Measurements from ENCODE around the gene ZNF232. TPM values are rescaled to one million over a fixed set of nuclear protein-coding genes. Genes with fewer than 3 reads are reported as not detected.
A peak's percentile ranks its signal among the peaks of the same experiment; 100 is the strongest.

Gene ZNF232
- total and polyA plus RNA-seq, 2 of the 13 experiments (the other 11 are each of a cell fraction or from before 2014, with no cell fraction given) = 7.8 to 28.7 TPM

DNA sequence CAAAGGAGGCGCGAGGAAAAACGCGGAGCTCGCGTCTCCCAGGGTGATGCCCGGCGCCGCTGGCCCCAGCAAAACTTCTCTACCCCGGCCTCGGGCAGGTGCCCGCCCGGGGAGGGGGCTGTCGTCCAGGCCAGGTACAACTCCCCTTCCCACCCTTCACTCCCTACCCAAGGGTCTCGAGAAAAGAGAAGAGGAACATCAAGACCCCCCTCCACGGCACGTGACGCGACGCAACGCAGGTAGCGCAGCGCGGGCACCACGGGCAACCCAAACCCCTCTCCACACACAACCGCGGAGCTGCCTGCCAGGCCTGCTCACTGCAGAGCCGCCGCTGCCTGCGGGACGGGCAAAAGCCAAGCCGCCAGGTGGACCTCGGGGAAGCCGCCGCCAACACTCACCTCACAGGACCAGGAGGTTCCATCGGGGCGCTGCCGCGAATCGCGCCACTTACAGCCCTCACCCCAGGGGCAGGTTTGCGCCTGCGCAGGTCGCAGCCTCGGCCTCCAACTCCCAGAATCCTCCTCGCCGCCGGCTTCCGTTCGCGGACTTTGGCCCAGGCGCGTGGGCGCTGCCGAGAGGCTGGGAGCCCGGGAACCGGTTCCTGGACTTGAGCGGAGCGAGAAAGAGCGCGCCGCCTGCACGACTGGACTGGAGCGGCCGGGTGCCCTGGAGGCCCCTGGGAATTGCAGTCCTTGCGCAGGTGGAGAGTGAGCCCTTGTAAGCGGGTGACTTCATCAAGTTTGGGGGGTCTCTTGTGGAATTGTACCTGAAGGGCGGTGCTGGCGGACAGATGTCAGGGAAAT lies at the start of gene ZNF232 (continued):
- TF ChIP-seq, protein P1, sequence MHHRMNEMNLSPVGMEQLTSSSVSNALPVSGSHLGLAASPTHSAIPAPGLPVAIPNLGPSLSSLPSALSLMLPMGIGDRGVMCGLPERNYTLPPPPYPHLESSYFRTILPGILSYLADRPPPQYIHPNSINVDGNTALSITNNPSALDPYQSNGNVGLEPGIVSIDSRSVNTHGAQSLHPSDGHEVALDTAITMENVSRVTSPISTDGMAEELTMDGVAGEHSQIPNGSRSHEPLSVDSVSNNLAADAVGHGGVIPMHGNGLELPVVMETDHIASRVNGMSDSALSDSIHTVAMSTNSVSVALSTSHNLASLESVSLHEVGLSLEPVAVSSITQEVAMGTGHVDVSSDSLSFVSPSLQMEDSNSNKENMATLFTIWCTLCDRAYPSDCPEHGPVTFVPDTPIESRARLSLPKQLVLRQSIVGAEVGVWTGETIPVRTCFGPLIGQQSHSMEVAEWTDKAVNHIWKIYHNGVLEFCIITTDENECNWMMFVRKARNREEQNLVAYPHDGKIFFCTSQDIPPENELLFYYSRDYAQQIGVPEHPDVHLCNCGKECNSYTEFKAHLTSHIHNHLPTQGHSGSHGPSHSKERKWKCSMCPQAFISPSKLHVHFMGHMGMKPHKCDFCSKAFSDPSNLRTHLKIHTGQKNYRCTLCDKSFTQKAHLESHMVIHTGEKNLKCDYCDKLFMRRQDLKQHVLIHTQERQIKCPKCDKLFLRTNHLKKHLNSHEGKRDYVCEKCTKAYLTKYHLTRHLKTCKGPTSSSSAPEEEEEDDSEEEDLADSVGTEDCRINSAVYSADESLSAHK (CRISPR knock-in tag; IDR thresholded peaks at IDR 0.05; ENCODE audit: borderline replicate concordance) = no peak
- TF ChIP-seq NBN (conservative IDR thresholded peaks at IDR 0.05) (no peak), HES4 (CRISPR knock-in tag; IDR thresholded peaks at IDR 0.05; ENCODE audit: borderline replicate concordance) (no peak), CEBPG (CRISPR knock-in tag; IDR thresholded peaks at IDR 0.05) (peak; percentile 31; the same call in 1 of the 2 replicates), RAD51 (IDR thresholded peaks at IDR 0.05; ENCODE audit: borderline replicate concordance) (no peak), ZNF292 (CRISPR knock-in tag; IDR thresholded peaks at IDR 0.05; ENCODE audit: borderline replicate concordance, low read depth) (peak; percentile 78), CHD4 (IDR thresholded peaks at IDR 0.05; ENCODE audit: borderline replicate concordance, low read length) (no peak), JUNB (CRISPR knock-in tag; IDR thresholded peaks at IDR 0.05; ENCODE audit: borderline replicate concordance) (no peak), ZNF713 (CRISPR knock-in tag; IDR thresholded peaks at IDR 0.05) (no peak), ZNF460 (CRISPR knock-in tag; IDR thresholded peaks at IDR 0.05; ENCODE audit: borderline replicate concordance) (no peak; the same call in 1 of the 2 replicates), ZNF839 (CRISPR knock-in tag; IDR thresholded peaks at IDR 0.05; ENCODE audit: borderline replicate concordance) (peak; percentile 91; the same call in 1 of the 2 replicates), ZNF780A (CRISPR knock-in tag; IDR thresholded peaks at IDR 0.05) (no peak), TBX2 (CRISPR knock-in tag; IDR thresholded peaks at IDR 0.05; ENCODE audit: borderline replicate concordance) (peak; percentile 95), ATF7 (IDR thresholded peaks at IDR 0.05) (no peak), ATF7 (CRISPR knock-in tag; IDR thresholded peaks at IDR 0.05) (no peak), HNRNPLL (IDR thresholded peaks at IDR 0.05; ENCODE audit: low read depth, low read length, poor library complexity, severe bottlenecking) (peak; percentile 99), ZNF253 (CRISPR knock-in tag; IDR thresholded peaks at IDR 0.05; ENCODE audit: borderline replicate concordance) (no peak)
- TF ChIP-seq, protein P2, sequence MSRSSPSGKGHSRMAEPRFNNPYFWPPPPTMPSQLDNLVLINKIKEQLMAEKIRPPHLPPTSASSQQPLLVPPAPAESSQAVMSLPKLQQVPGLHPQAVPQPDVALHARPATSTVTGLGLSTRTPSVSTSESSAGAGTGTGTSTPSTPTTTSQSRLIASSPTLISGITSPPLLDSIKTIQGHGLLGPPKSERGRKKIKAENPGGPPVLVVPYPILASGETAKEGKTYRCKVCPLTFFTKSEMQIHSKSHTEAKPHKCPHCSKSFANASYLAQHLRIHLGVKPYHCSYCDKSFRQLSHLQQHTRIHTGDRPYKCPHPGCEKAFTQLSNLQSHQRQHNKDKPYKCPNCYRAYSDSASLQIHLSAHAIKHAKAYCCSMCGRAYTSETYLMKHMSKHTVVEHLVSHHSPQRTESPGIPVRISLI (CRISPR knock-in tag; IDR thresholded peaks at IDR 0.05; ENCODE audit: borderline replicate concordance) = no peak
- TF ChIP-seq, protein P3, sequence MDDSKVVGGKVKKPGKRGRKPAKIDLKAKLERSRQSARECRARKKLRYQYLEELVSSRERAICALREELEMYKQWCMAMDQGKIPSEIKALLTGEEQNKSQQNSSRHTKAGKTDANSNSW (CRISPR knock-in tag; IDR thresholded peaks at IDR 0.05; ENCODE audit: borderline replicate concordance) = peak; percentile 74; the same call in 1 of the 2 replicates
- TF ChIP-seq, protein P4, sequence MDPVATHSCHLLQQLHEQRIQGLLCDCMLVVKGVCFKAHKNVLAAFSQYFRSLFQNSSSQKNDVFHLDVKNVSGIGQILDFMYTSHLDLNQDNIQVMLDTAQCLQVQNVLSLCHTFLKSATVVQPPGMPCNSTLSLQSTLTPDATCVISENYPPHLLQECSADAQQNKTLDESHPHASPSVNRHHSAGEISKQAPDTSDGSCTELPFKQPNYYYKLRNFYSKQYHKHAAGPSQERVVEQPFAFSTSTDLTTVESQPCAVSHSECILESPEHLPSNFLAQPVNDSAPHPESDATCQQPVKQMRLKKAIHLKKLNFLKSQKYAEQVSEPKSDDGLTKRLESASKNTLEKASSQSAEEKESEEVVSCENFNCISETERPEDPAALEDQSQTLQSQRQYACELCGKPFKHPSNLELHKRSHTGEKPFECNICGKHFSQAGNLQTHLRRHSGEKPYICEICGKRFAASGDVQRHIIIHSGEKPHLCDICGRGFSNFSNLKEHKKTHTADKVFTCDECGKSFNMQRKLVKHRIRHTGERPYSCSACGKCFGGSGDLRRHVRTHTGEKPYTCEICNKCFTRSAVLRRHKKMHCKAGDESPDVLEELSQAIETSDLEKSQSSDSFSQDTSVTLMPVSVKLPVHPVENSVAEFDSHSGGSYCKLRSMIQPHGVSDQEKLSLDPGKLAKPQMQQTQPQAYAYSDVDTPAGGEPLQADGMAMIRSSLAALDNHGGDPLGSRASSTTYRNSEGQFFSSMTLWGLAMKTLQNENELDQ (CRISPR knock-in tag; IDR thresholded peaks at IDR 0.05; ENCODE audit: borderline replicate concordance) = no peak
- TF ChIP-seq, protein P5, sequence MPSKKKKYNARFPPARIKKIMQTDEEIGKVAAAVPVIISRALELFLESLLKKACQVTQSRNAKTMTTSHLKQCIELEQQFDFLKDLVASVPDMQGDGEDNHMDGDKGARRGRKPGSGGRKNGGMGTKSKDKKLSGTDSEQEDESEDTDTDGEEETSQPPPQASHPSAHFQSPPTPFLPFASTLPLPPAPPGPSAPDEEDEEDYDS (CRISPR knock-in tag; IDR thresholded peaks at IDR 0.05) = peak; percentile 60
